ENCODE measurements around the gene TMEM187. TPM values are rescaled to one million over a fixed set of nuclear protein-coding genes. Genes with fewer than 3 reads are reported as not detected.

The TMEM187 gene
- total and polyA plus RNA-seq, 2 donors (not counting 1 experiment from before 2014, with no cell fraction given): 5.5 to 6.4 TPM

DNA sequence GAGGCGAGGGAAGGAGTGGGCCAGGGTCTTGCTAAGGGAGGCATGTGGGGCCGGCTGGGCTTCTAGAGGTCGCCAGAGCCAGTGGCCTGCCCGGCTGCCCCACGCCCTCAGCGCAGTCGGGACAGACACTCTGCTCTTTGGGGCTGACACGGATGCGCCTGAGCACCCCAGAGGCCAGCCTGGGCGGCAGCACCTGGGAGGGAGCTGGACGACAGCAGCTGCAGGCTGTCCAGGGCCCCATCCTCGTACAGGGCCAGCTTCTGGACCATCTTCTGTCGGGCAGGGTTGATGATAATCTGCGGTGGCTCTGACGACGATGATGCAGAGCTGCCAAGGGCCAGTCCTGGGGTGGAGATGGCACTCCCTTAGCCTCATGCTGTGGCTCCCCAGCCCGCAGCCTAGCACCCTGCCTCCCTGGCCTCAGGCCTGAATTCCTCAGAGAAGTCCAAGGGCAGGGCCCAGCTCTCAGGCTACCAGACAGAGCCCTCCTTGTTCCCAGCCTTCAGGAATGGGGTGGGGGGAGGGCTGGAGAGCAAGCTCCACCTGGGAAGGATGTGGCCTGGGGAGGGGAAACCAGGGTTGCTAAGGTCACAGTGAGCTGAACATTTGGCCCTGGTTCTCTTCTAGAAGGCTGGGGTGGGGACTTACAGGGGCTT lies 39.9 kb downstream of the TMEM187 start:
- CTCF ChIA-PET: interaction anchor here (0.5 to 2.9 kb wide), 8 partner anchors 10 to 89 kb away, joined by 3 to 21 read pairs (median 6); no protein-coding TSS in a partner anchor

DNA sequence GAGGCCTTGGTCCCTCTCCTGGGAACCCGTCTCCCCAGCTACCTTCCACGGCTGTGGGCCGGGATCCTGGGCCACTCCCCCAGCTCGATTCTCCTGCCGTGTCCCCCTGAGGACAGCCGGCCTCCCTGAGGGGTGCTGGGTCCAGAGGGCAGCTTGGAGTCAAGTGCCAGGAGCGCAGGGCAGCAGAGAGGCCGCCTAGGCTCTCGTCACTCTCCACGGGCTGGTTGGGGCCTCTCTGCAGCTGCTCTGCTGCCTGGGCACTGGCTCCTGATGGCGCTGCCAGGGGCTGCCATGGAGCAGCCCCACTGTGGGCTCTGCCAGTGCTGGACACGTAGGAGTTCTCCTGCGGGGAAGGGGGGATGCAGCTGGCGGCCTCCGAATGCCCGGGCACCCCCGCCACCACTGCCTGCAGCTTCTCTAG lies 40.5 kb downstream of the TMEM187 start:
- ChIA-PET POLR2A (interaction anchor here (0.6 to 1.4 kb wide), 3 partner anchors 25 to 299 kb away, joined by 3 to 5 read pairs (median 4); partner anchors contain the start of gene ARHGAP4), CTCF (interaction anchor here (0.5 to 2.9 kb wide), 14 partner anchors 9 to 90 kb away, joined by 3 to 21 read pairs (median 6); no protein-coding TSS in a partner anchor)
- no peak for TF ChIP-seq EZH2 (IDR thresholded peaks at IDR 0.05; ENCODE audit: borderline replicate concordance, insufficient read depth, low read depth, low read length, poor library complexity, severe bottlenecking)
- TF ChIP-seq, protein P1, sequence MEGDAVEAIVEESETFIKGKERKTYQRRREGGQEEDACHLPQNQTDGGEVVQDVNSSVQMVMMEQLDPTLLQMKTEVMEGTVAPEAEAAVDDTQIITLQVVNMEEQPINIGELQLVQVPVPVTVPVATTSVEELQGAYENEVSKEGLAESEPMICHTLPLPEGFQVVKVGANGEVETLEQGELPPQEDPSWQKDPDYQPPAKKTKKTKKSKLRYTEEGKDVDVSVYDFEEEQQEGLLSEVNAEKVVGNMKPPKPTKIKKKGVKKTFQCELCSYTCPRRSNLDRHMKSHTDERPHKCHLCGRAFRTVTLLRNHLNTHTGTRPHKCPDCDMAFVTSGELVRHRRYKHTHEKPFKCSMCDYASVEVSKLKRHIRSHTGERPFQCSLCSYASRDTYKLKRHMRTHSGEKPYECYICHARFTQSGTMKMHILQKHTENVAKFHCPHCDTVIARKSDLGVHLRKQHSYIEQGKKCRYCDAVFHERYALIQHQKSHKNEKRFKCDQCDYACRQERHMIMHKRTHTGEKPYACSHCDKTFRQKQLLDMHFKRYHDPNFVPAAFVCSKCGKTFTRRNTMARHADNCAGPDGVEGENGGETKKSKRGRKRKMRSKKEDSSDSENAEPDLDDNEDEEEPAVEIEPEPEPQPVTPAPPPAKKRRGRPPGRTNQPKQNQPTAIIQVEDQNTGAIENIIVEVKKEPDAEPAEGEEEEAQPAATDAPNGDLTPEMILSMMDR (IDR thresholded peaks at IDR 0.05): no peak
- Histone ChIP-seq H3K4me3 (ENCODE audit: control extremely low read depth in 1 of 5, extremely low read depth in 1 of 5, insufficient read depth in 1 of 5, low read depth in 2 of 5, low read length in 4 of 5) (no peak overlapping the region), H2AFZ (ENCODE audit: insufficient read depth, low read depth, low read length, poor library complexity, severe bottlenecking) (no peak overlapping the region), H3K27me3 (replicated peaks in 1 of 4; ENCODE audit: control extremely low read depth in 1 of 4, control insufficient read depth in 3 of 4, insufficient read depth in 4 of 4, low read length in 3 of 4) (no peaks in the 10 kb centered on the region), H3K79me2 (ENCODE audit: control insufficient read depth, insufficient read depth, low read length) (peaks cover 12% of the 10 kb centered on the region), H3K9ac (ENCODE audit: low read length) (no peak overlapping the region), H4K20me1 (ENCODE audit: control insufficient read depth, insufficient read depth, low read length, poor library complexity, severe bottlenecking) (no peaks in the 10 kb centered on the region), H3K9me3 (ENCODE audit: control extremely low read depth in 1 of 3, control insufficient read depth in 2 of 3, insufficient read depth in 1 of 3, low read length in 2 of 3) (no peaks in the 10 kb centered on the region), H3K36me3 (replicated peaks in 1 of 2; ENCODE audit: control extremely low read depth in 1 of 2, control insufficient read depth in 1 of 2, extremely low read depth in 1 of 2, insufficient read depth in 2 of 2, low read length in 1 of 2) (peaks cover 0 to 48% of the 10 kb centered on the region in 2 experiments), H3K4me2 (replicated peaks; ENCODE audit: low read depth, low read length, poor library complexity, severe bottlenecking) (no peak overlapping the region), H3K27ac (ENCODE audit: low read length in 2 of 2) (no peak overlapping the region), H3K4me1 (ENCODE audit: control insufficient read depth in 2 of 2, insufficient read depth in 2 of 2, low read length in 2 of 2) (peaks cover 8 to 26% of the 10 kb centered on the region in 2 donors)
- DNase-seq (no peak), ATAC-seq (ENCODE audit: low read depth) (no peak)
- H3K27ac Mint-ChIP-seq: no peak overlapping the region
- intact Hi-C loops (cut with micrococcal nuclease): no loop called here
- H3K27me3 Mint-ChIP-seq: no peaks in the 10 kb centered on the region
- H3K4me3 Mint-ChIP-seq: no peak overlapping the region
- no peaks in the 10 kb centered on the region for H3K9me3 Mint-ChIP-seq (ENCODE audit: insufficient read depth)
- WGBS (ENCODE audit: insufficient coverage): 90% methylated on average over 10 of the region's 17 CpGs
- H3K4me1 Mint-ChIP-seq: peaks cover 16% of the 10 kb centered on the region

More for the DNA sequence above, 39.9 kb downstream of the TMEM187 start:
- Histone ChIP-seq H2AFZ (ENCODE audit: insufficient read depth, low read depth, low read length, poor library complexity, severe bottlenecking) (no peak overlapping the region), H3K79me2 (ENCODE audit: control insufficient read depth, insufficient read depth, low read length) (peaks cover 7% of the 10 kb centered on the region), H3K36me3 (replicated peaks in 1 of 2; ENCODE audit: control extremely low read depth in 1 of 2, control insufficient read depth in 1 of 2, extremely low read depth in 1 of 2, insufficient read depth in 2 of 2, low read length in 1 of 2) (peaks cover 0 to 44% of the 10 kb centered on the region in 2 experiments), H3K4me3 (ENCODE audit: control extremely low read depth in 1 of 5, extremely low read depth in 1 of 5, insufficient read depth in 1 of 5, low read depth in 2 of 5, low read length in 4 of 5) (no peak overlapping the region), H4K20me1 (ENCODE audit: control insufficient read depth, insufficient read depth, low read length, poor library complexity, severe bottlenecking) (no peaks in the 10 kb centered on the region), H3K4me2 (replicated peaks; ENCODE audit: low read depth, low read length, poor library complexity, severe bottlenecking) (no peak overlapping the region), H3K27ac (ENCODE audit: low read length in 2 of 2) (no peak overlapping the region), H3K4me1 (ENCODE audit: control insufficient read depth in 2 of 2, insufficient read depth in 2 of 2, low read length in 2 of 2) (peaks cover 12 to 27% of the 10 kb centered on the region in 2 donors), H3K27me3 (replicated peaks in 1 of 4; ENCODE audit: control extremely low read depth in 1 of 4, control insufficient read depth in 3 of 4, insufficient read depth in 4 of 4, low read length in 3 of 4) (no peaks in the 10 kb centered on the region), H3K9me3 (ENCODE audit: control extremely low read depth in 1 of 3, control insufficient read depth in 2 of 3, insufficient read depth in 1 of 3, low read length in 2 of 3) (no peaks in the 10 kb centered on the region), H3K9ac (ENCODE audit: low read length) (no peak overlapping the region)
- TF ChIP-seq, protein P1 (IDR thresholded peaks at IDR 0.05): no peak
- TF ChIP-seq EZH2 (IDR thresholded peaks at IDR 0.05; ENCODE audit: borderline replicate concordance, insufficient read depth, low read depth, low read length, poor library complexity, severe bottlenecking): no peak
- POLR2A ChIA-PET: interaction anchor here (0.6 kb wide), 1 partner anchor 298 kb away, joined by 3 read pairs; no protein-coding TSS in a partner anchor
- DNase-seq (no peak), ATAC-seq (ENCODE audit: low read depth) (no peak)
- Mint-ChIP-seq H3K27ac (no peak overlapping the region), H3K4me3 (no peak overlapping the region), H3K9me3 (ENCODE audit: insufficient read depth) (no peaks in the 10 kb centered on the region), H3K4me1 (peaks cover 19% of the 10 kb centered on the region), H3K27me3 (no peaks in the 10 kb centered on the region)
- 94% methylated on average over 16 of the region's 17 CpGs for WGBS (ENCODE audit: insufficient coverage)
- intact Hi-C loops (cut with micrococcal nuclease): no loop called here
